HG03095 (cell line): ENCODE measurements around the gene HOOK1.
A peak's percentile ranks its signal among the peaks of the same experiment; 100 is the strongest.

ENCODE experiments used
- ATAC-seq: cut with Tn5 transposase; IDR thresholded peaks from one replicate; pipeline ENCODE4 v1.9.1; 2021; ENCODE audit warnings: moderate library complexity; ENCODE audit not compliant: unreplicated experiment

HOOK1 gene

DNA sequence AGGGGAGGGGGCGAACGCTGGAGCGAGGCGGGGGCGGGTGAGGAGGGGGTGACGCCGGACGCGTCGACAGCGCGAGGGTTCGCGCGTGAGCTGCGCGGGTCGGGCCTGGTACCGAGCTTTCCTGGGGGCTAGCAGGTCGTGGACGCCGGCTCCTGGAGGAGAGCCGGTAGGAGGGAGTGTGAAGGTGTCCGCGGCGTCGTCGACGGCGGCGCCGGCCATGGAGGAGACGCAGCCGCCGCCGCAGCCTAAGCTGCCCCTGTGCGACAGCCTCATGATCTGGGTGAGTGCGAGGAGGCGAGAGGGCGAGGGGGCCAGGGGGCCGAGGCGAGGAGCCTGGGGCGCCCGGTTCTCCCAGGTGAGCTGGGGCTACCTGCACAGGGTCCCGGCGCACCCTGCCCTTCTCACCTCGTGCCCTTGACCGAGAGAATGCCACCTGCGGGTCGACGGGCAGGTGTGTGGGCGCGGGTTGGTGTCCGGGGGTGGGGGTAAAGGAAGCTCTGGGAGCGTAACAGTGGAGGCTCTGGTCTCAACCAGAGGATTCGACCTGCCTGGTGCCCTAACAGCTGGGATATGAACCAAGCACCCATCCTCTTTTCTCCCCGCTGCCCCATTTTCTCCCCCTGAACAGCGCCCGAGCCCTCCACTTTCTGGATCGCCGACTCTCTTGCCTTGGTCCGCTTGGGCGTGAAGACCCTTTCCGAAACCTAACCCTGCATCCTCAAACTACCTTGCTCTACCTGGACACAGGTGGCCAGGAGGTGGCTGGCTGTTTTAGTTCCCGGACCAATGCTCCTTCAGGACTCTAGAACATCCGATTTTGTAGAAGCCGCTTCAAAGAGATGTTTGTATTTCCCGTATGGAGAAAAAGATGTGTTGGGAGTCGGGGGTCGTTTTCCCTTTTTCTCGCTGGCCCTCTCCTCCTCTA, at the start of gene HOOK1:
Gene HOOK1, plus strand, starts transcription at position 49 of the 925 bp plus-strand sequence. Its CDS starts 169 bp downstream, at position 218.
- ATAC-seq, result peak; percentile 30

- ATAC-seq, result no peak
Observed at GRCh38 chr1:59765011-59765730, 49.6 kb upstream of the HOOK1 start.

DNA sequence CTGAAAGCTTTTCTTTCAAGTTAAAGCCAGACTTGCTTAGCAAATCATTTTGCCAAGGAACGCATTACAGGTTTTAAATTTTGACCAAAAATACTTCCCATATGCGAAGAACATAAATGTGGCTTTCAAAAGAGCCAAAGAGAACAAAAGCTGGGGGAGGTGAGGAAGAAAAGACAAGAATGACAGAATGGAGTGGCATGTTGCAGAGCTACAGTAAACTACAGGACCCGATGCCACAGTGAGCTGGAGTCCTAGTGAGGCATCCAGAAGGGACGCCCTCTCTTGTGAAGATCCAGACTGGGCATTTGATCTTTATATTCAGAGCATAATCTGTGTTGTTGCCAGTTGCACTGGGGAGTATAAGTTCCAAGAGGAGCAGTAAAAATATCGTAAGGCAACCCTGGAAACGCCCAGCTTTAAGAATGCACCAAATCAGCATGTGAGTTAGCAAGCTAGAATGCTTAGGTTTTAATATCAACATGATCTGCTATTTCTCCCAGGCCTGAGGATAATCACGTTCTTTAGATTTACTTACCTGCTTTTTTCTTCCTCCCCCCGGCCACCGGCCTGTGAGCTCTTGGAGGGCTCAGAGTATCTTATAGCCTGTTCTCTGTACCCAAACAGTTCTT, 48.4 kb upstream of the HOOK1 start:
- no peak for ATAC-seq

- ATAC-seq, result no peak
Observed at GRCh38 chr1:59767119-59767518, 47.6 kb upstream of the HOOK1 start.

DNA sequence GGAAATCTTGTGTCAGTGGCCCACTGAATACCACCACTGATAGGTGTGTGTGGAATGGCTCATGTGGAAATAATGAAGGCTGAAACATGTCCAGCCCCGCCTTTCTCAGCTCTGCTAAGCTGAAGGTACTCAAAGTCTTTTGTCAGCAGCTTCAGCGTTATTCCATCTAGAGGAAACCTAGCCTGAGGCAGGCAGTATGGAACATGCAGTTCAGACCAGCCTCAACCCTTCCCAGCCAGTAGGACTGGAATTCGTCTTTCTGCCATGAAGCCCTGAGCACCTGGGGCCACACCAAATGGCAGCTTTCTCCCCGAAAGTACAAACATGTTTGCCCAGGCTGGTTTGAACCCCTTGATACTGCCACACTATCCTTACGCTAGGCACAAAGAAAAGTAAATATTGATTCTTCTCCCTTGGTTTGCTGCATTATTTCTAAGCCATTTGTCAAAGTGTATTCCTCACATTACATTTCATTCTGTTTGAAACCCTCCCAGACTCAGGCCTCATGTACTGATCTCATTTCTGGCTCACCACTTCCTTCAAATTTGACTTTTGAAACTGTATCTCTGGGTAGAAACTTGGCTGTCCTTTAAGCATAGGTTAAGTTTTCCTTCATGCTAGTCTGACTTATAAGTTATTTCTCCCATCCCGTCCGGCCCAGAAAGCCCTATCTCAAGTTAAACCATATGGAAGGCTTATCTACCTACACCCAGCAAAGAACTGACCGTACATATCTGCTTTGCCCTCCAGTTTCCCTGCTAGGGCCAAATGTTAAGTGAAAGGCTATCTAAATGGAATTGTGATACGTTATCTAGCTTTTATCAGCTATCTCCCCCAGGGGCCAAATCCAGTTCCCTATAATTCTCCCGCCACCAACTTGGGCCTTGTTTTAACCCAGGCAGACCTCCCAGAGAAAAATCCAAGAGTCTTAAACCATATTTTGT, 45.7 kb upstream of the HOOK1 start:
- no peak for ATAC-seq

- ATAC-seq, result no peak
Observed at GRCh38 chr1:59769736-59770095, 45.0 kb upstream of the HOOK1 start.

DNA sequence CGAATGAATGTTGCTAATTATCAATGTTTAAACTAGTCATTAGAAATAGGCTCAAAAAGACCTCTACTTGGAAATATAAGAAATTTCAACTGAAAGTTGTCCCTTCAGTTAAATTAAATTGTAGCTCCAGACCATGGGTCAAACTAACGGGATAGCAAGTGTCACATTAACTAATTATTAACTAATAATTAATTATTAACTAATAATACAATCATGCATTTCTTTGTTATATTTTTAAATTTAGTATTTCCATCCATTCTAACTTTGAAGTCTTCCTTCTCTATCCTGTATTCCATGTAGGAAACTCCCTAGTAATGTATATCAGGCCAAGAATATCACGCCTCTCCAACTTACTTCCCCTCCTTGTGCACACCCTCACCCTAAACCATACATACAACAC, 43.4 kb upstream of the HOOK1 start:
- ATAC-seq, result no peak

DNA sequence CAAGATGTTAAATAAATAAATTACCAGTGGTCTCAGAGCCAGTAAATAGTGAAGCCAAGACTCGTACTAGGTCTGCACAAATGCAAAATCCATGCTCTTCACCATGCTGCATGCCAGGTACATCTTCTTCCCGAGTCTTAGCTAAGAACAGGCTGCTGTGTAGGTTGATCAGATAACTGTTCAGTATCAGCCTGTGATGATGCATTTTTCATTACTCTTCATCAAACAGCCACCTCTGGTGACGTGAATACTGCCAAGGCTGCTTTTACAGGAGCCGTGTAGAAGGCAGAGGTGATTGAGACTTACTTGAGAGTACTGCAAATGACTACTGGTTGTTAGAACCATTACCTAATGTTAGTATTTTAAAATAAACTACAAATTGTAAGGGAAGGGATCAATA, 39.3 kb upstream of the HOOK1 start:
- no peak for ATAC-seq

DNA sequence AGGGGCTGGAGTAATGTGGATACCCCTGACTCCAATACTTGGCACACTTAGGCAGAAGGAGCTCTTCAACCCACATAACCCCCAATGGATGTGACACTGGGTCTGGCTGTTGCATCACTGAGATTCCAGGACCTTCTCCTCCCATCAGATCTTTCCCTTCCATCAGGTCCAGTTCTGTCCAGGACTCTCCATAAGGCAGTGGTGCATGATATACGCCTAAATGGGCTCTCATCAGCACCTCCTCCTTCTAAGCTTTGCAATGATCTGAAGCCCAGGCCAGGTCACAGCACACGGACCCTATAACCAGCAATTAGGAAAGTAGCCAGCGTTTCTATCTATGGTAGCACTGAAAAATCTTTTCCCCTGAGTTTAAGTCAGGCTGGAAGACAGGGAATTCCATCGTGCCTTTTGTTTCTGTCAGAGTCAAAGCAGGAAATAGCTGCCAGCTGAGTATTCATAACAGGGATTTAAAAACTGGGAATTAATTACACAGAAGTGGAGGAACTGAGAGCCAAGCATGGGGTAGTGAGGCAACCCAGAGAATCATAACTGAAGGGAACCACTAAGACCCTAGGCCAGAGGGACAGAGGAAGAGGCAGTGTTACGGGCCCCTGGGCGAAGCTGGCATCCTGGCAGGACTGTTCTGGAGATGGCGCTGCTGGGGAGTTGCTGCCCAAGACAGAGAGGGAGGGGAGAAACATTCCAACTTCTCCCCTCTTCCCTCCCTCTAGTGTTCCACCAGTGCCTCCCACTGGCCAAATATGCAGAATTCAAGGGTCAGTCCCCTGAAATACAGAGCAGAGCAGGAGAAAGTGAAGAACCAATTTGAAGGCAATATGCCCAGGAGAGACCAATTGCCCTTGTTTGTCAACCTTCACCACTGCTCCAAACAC, 37.5 kb upstream of the HOOK1 start:
- no peak for ATAC-seq

DNA sequence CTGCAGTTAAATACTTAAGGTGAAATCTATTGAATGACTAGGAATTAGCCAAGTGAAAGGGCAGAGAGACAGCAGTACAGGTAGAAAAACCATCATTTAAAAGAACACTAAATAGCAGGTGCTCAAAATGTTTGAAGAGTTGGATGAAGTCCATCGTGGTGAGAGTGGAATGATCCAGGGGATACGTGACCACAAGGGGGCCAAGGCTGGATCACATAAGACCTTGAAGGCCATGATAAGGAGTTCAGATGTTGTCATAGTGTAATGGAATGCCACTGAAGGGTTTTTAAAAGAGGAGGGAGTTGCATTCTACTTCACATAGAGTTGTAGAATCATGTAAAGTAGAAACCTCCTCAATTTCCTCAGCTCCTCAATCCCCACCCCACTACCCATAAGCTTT, 34.8 kb upstream of the HOOK1 start:
- no peak for ATAC-seq

DNA sequence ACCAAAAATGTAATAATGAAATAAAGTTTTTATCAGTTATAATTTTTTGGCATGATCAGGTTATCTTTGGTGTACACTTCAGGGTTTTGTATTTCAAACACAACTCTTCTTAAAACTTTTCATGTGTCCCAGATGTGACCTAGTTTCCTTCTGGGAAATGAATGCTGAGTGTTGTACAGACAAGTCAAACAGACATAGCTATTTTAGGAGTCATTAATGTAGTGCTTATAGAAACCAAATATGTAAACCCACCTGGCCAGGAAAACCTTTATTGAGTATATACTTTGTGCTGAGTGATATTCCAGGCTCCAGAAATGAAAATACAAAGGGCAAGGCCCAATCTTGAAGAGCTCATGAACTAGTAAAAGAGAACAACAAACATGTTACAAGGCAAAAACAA, 25.9 kb upstream of the HOOK1 start:
- ATAC-seq, result no peak

DNA sequence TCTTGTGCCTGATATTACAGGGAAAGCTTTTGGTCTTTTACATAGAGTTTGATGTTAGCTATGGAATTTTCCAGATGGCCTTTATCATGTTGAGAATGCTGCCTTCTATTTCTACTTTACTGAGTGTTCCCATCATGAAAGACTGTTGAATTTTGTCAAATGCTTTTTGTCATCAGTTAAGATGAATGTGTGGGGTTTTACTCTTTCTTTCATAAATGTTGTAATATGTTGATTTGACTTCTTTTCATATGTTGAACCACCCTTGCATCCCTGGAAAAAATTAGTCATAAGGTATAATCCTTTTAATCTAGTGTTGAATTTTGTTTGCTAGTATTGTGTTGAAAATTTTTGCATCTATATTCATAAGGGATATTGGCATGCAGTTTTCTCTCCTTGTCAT, 16.1 kb upstream of the HOOK1 start:
- no peak for ATAC-seq

DNA sequence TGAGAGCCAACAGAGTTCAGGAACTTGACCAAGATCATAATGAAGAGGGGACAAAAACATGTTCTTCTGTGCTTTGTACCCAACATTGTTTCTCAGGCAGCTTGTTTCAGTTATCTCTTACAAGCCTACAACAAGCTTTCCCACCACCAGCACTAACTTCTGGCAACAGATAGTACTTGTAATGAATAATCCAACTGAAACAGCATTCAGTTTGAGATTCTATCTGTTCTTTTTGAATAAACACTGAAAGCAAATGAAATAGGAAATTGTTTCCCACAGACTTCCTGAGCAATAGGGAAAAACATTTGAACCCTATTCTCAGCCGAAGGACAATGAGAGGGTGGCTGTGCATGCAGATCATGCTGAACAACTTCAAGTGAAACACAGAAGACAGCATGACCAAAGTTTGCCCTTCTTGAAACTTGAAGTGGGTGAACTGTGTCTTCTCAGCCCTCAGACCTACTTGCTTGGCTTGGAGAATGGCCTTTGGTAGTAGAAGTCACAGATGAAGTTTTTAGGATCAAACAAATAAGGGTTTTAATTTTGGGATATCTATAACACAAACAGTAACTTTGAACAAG, 11.2 kb upstream of the HOOK1 start:
- no peak for ATAC-seq

GRCh38 chr1:59804301-59804700, 10.4 kb upstream of the HOOK1 start:
- no peak for ATAC-seq

DNA sequence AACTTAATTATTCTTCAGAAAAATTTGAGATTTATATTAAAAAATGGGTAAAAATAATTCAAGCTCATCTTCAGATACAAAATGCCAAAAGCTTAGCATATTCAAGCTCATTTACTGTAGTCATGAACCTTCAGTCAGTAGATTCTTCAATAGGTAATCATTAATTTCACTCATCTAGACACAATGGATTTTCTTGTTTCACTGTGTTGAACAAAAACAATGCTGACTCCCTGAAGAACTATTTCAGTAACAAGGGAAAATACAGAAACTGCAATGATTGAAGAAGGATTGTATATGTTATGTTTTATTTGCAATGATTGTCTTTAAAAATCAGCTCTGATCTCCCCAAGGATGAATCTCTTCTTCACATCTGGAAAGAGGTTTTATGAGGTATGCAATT, 9.2 kb upstream of the HOOK1 start:
- no peak for ATAC-seq

GRCh38 chr1:59814180-59814900, 409 bp upstream of the HOOK1 start:
- peak; percentile 92 for ATAC-seq

GRCh38 chr1:59815892-59816291, 1.1 kb downstream of the HOOK1 start:
- ATAC-seq, result no peak

GRCh38 chr1:59816318-59816878, 1.6 kb downstream of the HOOK1 start:
- ATAC-seq, result no peak
